Psoas muscle (tissue), 8 donors: ENCODE data around the gene FBXO42. TPM values are rescaled to one million over a fixed set of nuclear protein-coding genes. Genes with fewer than 3 reads are reported as not detected.

ENCODE experiments used
- ATAC-seq, 4 donors: fragments of 200-7000 bp; cut with Tn5 transposase; one replicate each; pipeline ENCODE4 v1.9.1; 2020; ENCODE audit warnings: moderate library complexity in 3 of 4, mild to moderate bottlenecking in 2 of 4
- DNase-seq, 2 donors: peaks; one replicate each; pipeline ENCODE4 v3.0.0-alpha.2; 2020
- H3K27ac ChIP-seq: fragments of 200-600 bp; one replicate; pipeline ENCODE4 v1.8.0; 2022
- H3K27me3 ChIP-seq, 3 donors: fragments of 200-600 bp in 1 of 3; one replicate each; pipeline versions ENCODE4 v1.6.1 to v1.8.0; 2013 to 2022; ENCODE audit warnings: low read length in 2 of 3, mild to moderate bottlenecking in 2 of 3, moderate library complexity in 1 of 3; ENCODE audit not compliant: insufficient read depth in 3 of 3
- H3K36me3 ChIP-seq, 2 donors: fragments of 200-600 bp in 1 of 2; one replicate each; pipeline versions ENCODE4 v1.6.1 to v1.8.0; 2013 to 2022; ENCODE audit warnings: low read depth in 1 of 2, mild to moderate bottlenecking in 1 of 2, moderate library complexity in 1 of 2; ENCODE audit not compliant: insufficient read depth in 1 of 2
- H3K4me1 ChIP-seq: fragments of 200-600 bp; one replicate; pipeline ENCODE4 v1.8.0; 2022
- H3K4me3 ChIP-seq: fragments of 200-600 bp; one replicate; pipeline ENCODE4 v1.8.0; 2022; ENCODE audit warnings: mild to moderate bottlenecking
- H3K9me3 ChIP-seq: fragments of 200-600 bp; one replicate; pipeline ENCODE4 v1.8.0; 2022
- WGBS, 3 donors: extraction: QIAGEN DNeasy Blood & Tissue Kit; methylation state at CpG; one replicate each; pipeline versions ENCODE4 v1.1.6 to v1.1.7; 2013; 5-methylcytosine and 5-hydroxymethylcytosine counted together
- intact Hi-C, 2 donors: fragments of 100-400 bp; cut with DNase I; formaldehyde crosslinking; loops; one replicate each; pipeline versions ENCODE4 v1.11.0 to v1.14.2; 2022
- polyA plus RNA-seq, 3 donors: library from polyadenylated mRNA; stranded (reverse); fragments of 200-250 nt; gene quantifications; one replicate each; pipeline ENCODE4 v1.2.3, GENCODE V29; 2013
- total RNA-seq, 4 donors: library from RNA; stranded (reverse); fragmentation: NEBNext Ultra II Directional in 2 of 4; extraction: Animal tissue kit (Norgen Biotek cat#: 25700) in 2 of 4; gene quantifications; one replicate each; pipeline versions ENCODE4 v1.2.1 to v1.2.4, GENCODE V29; 2021 to 2023
- TF ChIP-seq, protein P1 (sequence below): fragments of 200-600 bp; IDR thresholded peaks from one replicate; pipeline ENCODE4 v1.8.0; 2022; ENCODE audit warnings: antibody characterized with exemption
- donor health status: healthy with polysubstance abuse.
- donor health status: DM: no; HTN: no; CAD: no; lungs with moderate emphysema.
- donor health status: Bipolar disorder and iron deficiency.
- donor health status: healthy.
- donor health status: DM: yes; HTN: yes; CAD: no.
- donor health status: DM: no; HTN: no; CAD: no.
- donor health status: DM: no; HTN: no; CAD: no.
- donor health status: DM: yes; HTN: yes; CAD: no.

Gene FBXO42
- total and polyA plus RNA-seq, 7 donors, result 7.4 to 26.6 (median 18.7) TPM

DNA sequence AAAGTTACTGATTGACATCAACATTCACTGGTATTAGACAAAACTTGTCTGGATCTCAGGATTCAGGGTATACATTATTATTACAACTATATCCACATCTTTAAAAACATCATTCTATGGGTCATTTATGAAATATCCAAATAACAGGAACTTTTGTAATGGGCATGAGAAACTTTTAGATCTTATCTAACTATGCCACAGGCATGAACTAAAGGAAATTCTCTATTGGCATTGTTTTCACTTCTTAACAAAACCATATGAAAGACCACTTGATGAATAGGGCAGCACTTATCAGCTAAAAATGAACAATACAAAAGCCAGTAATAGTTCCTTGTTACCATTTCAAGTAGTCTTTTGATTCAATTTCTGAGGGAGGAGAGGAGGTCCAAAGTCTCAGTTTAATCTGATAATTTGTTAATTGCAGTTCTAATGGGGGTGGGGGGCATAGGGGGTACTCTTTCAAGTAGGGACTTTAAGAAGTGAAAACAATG lies 84.5 kb downstream of the FBXO42 start:
- no peak for DNase-seq
- no peak for ATAC-seq
- no peak overlapping the region for H3K4me3 ChIP-seq
- TF ChIP-seq, protein P1, sequence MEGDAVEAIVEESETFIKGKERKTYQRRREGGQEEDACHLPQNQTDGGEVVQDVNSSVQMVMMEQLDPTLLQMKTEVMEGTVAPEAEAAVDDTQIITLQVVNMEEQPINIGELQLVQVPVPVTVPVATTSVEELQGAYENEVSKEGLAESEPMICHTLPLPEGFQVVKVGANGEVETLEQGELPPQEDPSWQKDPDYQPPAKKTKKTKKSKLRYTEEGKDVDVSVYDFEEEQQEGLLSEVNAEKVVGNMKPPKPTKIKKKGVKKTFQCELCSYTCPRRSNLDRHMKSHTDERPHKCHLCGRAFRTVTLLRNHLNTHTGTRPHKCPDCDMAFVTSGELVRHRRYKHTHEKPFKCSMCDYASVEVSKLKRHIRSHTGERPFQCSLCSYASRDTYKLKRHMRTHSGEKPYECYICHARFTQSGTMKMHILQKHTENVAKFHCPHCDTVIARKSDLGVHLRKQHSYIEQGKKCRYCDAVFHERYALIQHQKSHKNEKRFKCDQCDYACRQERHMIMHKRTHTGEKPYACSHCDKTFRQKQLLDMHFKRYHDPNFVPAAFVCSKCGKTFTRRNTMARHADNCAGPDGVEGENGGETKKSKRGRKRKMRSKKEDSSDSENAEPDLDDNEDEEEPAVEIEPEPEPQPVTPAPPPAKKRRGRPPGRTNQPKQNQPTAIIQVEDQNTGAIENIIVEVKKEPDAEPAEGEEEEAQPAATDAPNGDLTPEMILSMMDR, result no peak
- peaks cover 32% of the 10 kb centered on the region for H3K4me1 ChIP-seq
- intact Hi-C loops, result no loop called here
- no peaks in the 10 kb centered on the region for H3K9me3 ChIP-seq
- no peaks in the 10 kb centered on the region for H3K36me3 ChIP-seq
- H3K27ac ChIP-seq, result no peak overlapping the region
- no peaks in the 10 kb centered on the region for H3K27me3 ChIP-seq

- peak in 2 of 4 donors; percentile 25 to 41 for ATAC-seq
- Histone ChIP-seq H3K4me1 (peaks cover 32% of the 10 kb centered on the region), H3K27ac (no peak overlapping the region), H3K36me3 (no peaks in the 10 kb centered on the region), H3K9me3 (no peaks in the 10 kb centered on the region), H3K27me3 (no peaks in the 10 kb centered on the region), H3K4me3 (no peak overlapping the region)
- intact Hi-C loops, result no loop called here
- TF ChIP-seq, protein P1, result no peak
- DNase-seq, result no peak
- WGBS, 3 donors, result 82 to 91% (median 90%) methylated on average over 4 of the region's 4 CpGs
Measured at GRCh38 chr1:16266411-16267118, 85.7 kb downstream of the FBXO42 start.

GRCh38 chr1:16262067-16262466 lies 90.2 kb downstream of the FBXO42 start:
- no peak for DNase-seq
- 31 to 73% (median 41%) methylated on average over 1 of the region's 1 CpG for WGBS, 3 donors
- Histone ChIP-seq H3K27me3 (no peaks in the 10 kb centered on the region), H3K9me3 (no peaks in the 10 kb centered on the region), H3K4me1 (peaks cover 19% of the 10 kb centered on the region), H3K36me3 (no peaks in the 10 kb centered on the region), H3K27ac (no peak overlapping the region), H3K4me3 (no peak overlapping the region)
- TF ChIP-seq, protein P1, result no peak
- intact Hi-C loops, result no loop called here
- no peak for ATAC-seq

DNA sequence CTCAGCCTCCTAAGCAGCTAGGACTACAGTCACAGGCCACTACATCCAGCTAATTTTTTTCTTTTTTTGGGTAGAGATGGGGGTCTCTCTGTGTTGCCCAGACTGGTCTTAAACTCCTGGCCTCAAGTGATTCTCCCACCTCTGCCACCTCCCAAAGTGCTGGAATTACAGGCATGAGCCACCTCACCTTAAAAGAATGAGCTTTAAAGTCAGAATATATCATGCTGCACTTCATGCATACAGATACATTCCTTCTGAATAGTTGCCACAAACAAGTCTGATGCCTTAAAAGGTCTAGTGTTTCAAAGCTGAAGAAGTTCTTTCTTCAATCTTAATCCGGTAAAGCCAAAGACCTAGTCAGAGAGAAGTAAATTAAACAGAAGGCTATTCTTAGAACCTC lies 91.5 kb downstream of the FBXO42 start:
- intact Hi-C loops, result no loop called here
- no peak overlapping the region for H3K27ac ChIP-seq
- H3K9me3 ChIP-seq, result no peaks in the 10 kb centered on the region
- ATAC-seq (no peak), DNase-seq (no peak)
- H3K36me3 ChIP-seq, result peaks cover 0 to 10% of the 10 kb centered on the region in 2 donors
- peaks cover 9% of the 10 kb centered on the region for H3K4me1 ChIP-seq
- WGBS, 3 donors, result 74 to 100% (median 97%) methylated on average over 1 of the region's 1 CpG
- TF ChIP-seq, protein P1, result no peak
- H3K27me3 ChIP-seq, result no peaks in the 10 kb centered on the region
- no peak overlapping the region for H3K4me3 ChIP-seq
